HG03103 (cell line): Measurements from ENCODE around the gene RASSF5.

Source experiments
- ATAC-seq: cut with Tn5 transposase; IDR thresholded peaks from one replicate; pipeline ENCODE4 v1.9.1; 2021; ENCODE audit warnings: low read depth; ENCODE audit not compliant: unreplicated experiment

Gene RASSF5

GRCh38 chr1:206495493-206496046 lies 11.8 kb upstream of the RASSF5 start:
- no peak for ATAC-seq

GRCh38 chr1:206496131-206496793 lies 11.1 kb upstream of the RASSF5 start:
- peak; percentile 51 for ATAC-seq

- no peak for ATAC-seq
Measured at GRCh38 chr1:206497363-206497762, 10.0 kb upstream of the RASSF5 start.

GRCh38 chr1:206497774-206498173 lies 9.6 kb upstream of the RASSF5 start:
- no peak for ATAC-seq

GRCh38 chr1:206498685-206499084 lies 8.6 kb upstream of the RASSF5 start:
- ATAC-seq, result no peak

- no peak for ATAC-seq
Measured at GRCh38 chr1:206500046-206500445, 7.3 kb upstream of the RASSF5 start.

GRCh38 chr1:206501881-206502280 lies 5.5 kb upstream of the RASSF5 start:
- no peak for ATAC-seq

- ATAC-seq, result no peak
Measured at GRCh38 chr1:206502403-206502802, 4.9 kb upstream of the RASSF5 start.

- no peak for ATAC-seq
Measured at GRCh38 chr1:206502812-206503211, 4.5 kb upstream of the RASSF5 start.

GRCh38 chr1:206503591-206504362 lies 3.6 kb upstream of the RASSF5 start:
- peak; percentile 57 for ATAC-seq

GRCh38 chr1:206504363-206504713 lies 3.0 kb upstream of the RASSF5 start:
- no peak for ATAC-seq

GRCh38 chr1:206505702-206506355 lies 1.5 kb upstream of the RASSF5 start:
- ATAC-seq, result no peak

GRCh38 chr1:206506405-206507283 lies 687 bp upstream of the RASSF5 start:
- ATAC-seq, result no peak

GRCh38 chr1:206508130-206508889 lies 979 bp downstream of the RASSF5 start:
- no peak for ATAC-seq

GRCh38 chr1:206508956-206509355 lies 1.6 kb downstream of the RASSF5 start:
- ATAC-seq, result no peak

- ATAC-seq, result no peak
Measured at GRCh38 chr1:206509612-206510257, 2.4 kb downstream of the RASSF5 start.

GRCh38 chr1:206510371-206510770 lies 3.0 kb downstream of the RASSF5 start:
- no peak for ATAC-seq

- no peak for ATAC-seq
Measured at GRCh38 chr1:206511362-206512057, 4.2 kb downstream of the RASSF5 start.
